Activated CD4-positive, alpha-beta memory T cell treated with anti-CD3 and anti-CD28 coated beads for 36 hours (primary cell): ENCODE measurements around the gene ANK3. TPM values are rescaled to one million over a fixed set of nuclear protein-coding genes. Genes with fewer than 3 reads are reported as not detected.
A peak's percentile ranks its signal among the peaks of the same experiment; 100 is the strongest.

Experiments
- CTCF ChIA-PET: fragments of 350-600 bp; sonication (Branson Sonifier 250); formaldehyde crosslinking; loops from one replicate; lab custom pipeline; 2021; ENCODE audit warnings: antibody characterized with exemption, inconsistent platforms; lab: Charles Lee
- POLR2A ChIA-PET: fragments of 350-600 bp; sonication (Branson Sonifier 250); formaldehyde crosslinking; loops from one replicate; lab custom pipeline; 2021; ENCODE audit warnings: antibody characterized with exemption; lab: Charles Lee
- DNase-seq: peaks from one replicate; pipeline ENCODE4 v3.0.0-alpha.2; 2020
- H3K27ac Mint-ChIP-seq: one replicate; pipeline ENCODE4 v1.8.0; 2021; ENCODE audit warnings: mixed read lengths
- H3K27me3 Mint-ChIP-seq: one replicate; pipeline ENCODE4 v1.8.0; 2021; ENCODE audit warnings: mixed read lengths
- H3K36me3 Mint-ChIP-seq: one replicate; pipeline ENCODE4 v1.8.0; 2021; ENCODE audit warnings: mixed read lengths
- H3K4me1 Mint-ChIP-seq: one replicate; pipeline ENCODE4 v1.8.0; 2021; ENCODE audit warnings: low read depth, mixed read lengths
- H3K4me3 Mint-ChIP-seq: one replicate; pipeline ENCODE4 v1.8.0; 2021; ENCODE audit warnings: mild to moderate bottlenecking, mixed read lengths
- H3K9me3 Mint-ChIP-seq: one replicate; pipeline ENCODE4 v1.8.0; 2021; ENCODE audit warnings: mixed read lengths
- intact Hi-C: fragments of 100-400 bp; cut with micrococcal nuclease; formaldehyde crosslinking; loops from one replicate; pipeline ENCODE4 v1.15.1; 2023
- total RNA-seq, 2 experiments: library from RNA; stranded (reverse); gene quantifications; one replicate each; pipeline ENCODE4 v1.2.3, GENCODE V29; 2021

Gene ANK3
- total RNA-seq, 2 experiments from 2014 or later: 18.5 to 21.2 TPM

GRCh38 chr10:60222047-60222446, 167.6 kb downstream of the ANK3 start:
- Mint-ChIP-seq H3K27ac (no peak overlapping the region), H3K4me3 (no peak overlapping the region), H3K36me3 (no peaks in the 10 kb centered on the region), H3K27me3 (no peaks in the 10 kb centered on the region), H3K4me1 (no peaks in the 10 kb centered on the region), H3K9me3 (no peaks in the 10 kb centered on the region)
- ChIA-PET CTCF (interaction anchor here (0.7 kb wide), 1 partner anchor 392 kb away, joined by 3 read pairs; no protein-coding TSS in a partner anchor), POLR2A (no interaction called here)
- DNase-seq: no peak
- intact Hi-C loops: no loop called here

DNA sequence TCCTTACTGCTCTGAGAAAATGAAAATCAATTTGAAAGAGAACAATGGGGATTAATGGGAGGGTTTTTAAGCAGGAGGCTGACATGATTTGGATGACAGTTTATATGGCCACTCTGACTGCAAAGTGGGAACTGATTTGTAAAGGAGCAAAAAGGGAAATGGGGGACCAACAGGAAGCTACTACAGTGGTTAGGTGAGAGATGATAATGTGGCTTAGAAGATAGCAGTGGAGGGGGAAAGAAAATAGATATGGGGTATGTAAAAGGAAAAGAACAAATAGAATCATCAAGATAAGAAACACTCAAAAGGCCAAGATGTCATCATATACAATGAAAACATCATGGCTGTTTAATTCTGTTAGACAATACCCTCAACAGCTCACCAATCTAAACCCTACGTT, 177.5 kb downstream of the ANK3 start:
- H3K36me3 Mint-ChIP-seq: peaks cover 15% of the 10 kb centered on the region
- no peaks in the 10 kb centered on the region for H3K27me3 Mint-ChIP-seq
- CTCF ChIA-PET: interaction anchor here (1.0 kb wide), 1 partner anchor 8 kb away, joined by 4 read pairs; no protein-coding TSS in a partner anchor
- H3K9me3 Mint-ChIP-seq: peaks cover 10% of the 10 kb centered on the region
- no peak overlapping the region for H3K27ac Mint-ChIP-seq
- H3K4me3 Mint-ChIP-seq: no peak overlapping the region
- intact Hi-C loops: no loop called here
- POLR2A ChIA-PET: no interaction called here
- H3K4me1 Mint-ChIP-seq: peaks cover 17% of the 10 kb centered on the region
- DNase-seq: no peak

DNA sequence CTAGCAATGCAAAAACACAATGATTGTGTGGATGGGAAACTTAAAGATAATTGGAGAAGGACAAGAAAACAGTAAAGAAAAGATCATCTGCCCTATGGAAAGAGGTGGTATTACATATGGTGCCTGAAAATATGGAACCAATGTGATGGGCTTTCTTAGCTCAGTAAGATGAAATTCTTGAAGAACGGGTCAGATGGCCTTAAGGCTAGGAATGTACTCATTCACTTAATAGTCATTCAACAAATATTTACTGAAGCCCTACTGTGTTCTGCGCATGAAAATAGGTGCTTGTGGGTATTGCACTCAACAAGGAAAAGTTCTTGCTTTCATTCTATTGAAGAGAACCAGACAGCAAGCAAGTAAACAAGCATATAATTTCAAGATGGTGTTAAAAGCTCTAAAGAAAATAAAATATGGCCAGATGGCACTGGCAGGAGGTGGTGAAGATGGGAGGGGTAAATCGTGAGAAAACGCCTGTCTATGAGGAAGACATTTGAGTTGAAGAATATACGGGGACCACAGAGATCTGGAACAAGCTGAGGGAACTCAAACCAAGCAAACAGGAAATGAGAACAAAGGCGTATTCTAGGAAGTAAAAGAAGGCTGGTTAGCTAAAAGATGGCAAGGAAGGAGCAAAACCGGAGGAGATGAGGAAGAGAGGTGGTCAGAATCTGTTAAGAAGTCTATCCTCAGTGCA, 179.7 kb downstream of the ANK3 start:
- H3K27me3 Mint-ChIP-seq: no peaks in the 10 kb centered on the region
- peaks cover 20% of the 10 kb centered on the region for H3K4me1 Mint-ChIP-seq
- peaks cover 10% of the 10 kb centered on the region for H3K9me3 Mint-ChIP-seq
- peaks cover 15% of the 10 kb centered on the region for H3K36me3 Mint-ChIP-seq
- peak overlapping the region; percentile 5 for H3K27ac Mint-ChIP-seq
- intact Hi-C loops: loop anchor here (5.0 to 10.0 kb wide), 2 partner anchors 435 to 583 kb away; no protein-coding TSS in a partner anchor
- ChIA-PET CTCF (interaction anchor here (1.0 to 2.3 kb wide), 4 partner anchors 95 to 345 kb away, joined by 3 to 9 read pairs (median 4); no protein-coding TSS in a partner anchor), POLR2A (no interaction called here)
- DNase-seq: no peak
- H3K4me3 Mint-ChIP-seq: no peak overlapping the region

DNA sequence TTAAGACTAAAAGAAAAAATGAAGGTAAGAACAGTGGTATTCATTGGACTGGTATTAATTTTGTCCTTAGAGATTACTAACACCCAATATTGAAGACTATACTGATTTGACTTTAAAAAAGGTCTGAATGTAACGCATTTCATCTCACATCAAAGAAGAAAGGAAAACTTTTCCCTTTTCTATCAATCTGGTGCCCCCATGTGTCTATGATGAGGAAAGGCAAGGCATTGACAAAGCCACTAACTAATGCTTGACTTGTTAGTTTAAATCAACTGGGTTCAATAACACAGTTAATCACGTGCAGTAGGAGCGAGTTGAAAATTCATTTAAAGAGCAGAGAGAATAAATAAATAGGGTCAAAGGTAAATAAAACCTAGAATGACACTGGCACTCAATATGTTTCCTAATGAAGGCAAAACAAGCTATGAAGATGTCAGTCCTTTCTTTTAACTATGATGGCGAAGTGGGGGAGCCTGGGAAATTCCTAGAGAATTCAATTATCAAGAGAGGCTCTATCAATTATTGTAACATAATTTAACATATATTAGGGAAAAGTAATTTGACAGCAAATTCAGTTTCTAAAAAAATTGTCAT, 180.9 kb downstream of the ANK3 start:
- Mint-ChIP-seq H3K4me1 (peaks cover 20% of the 10 kb centered on the region), H3K36me3 (peaks cover 12% of the 10 kb centered on the region), H3K27me3 (no peaks in the 10 kb centered on the region), H3K9me3 (peaks cover 7% of the 10 kb centered on the region), H3K4me3 (no peak overlapping the region), H3K27ac (no peak overlapping the region)
- ChIA-PET POLR2A (no interaction called here), CTCF (interaction anchor here (0.5 to 2.9 kb wide), 7 partner anchors 29 to 585 kb away, joined by 3 to 9 read pairs (median 4); no protein-coding TSS in a partner anchor)
- intact Hi-C loops: loop anchor here (1.0 to 10.0 kb wide), 4 partner anchors 93 to 581 kb away; no protein-coding TSS in a partner anchor
- DNase-seq: no peak

DNA sequence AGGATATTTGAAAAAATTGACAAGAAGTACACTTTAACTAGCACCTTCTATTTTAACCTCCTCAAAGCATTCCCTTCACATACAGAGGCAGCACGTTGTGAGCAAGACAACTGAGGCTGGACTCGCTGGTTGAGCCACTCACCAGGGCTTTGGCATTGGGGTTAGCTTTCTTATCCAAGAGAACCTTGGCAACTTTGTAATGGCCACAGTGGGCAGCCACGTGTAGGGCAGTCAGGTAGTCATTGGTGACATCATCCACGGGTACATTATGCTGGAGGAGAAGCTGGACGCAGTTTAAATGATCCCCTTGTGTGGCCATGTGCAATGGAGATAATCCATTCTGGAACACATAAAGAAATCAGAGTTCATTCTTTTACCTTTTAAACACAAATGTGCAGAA, 181.8 kb downstream of the ANK3 start:
- Mint-ChIP-seq H3K27ac (no peak overlapping the region), H3K4me3 (no peak overlapping the region), H3K27me3 (no peaks in the 10 kb centered on the region), H3K4me1 (peaks cover 20% of the 10 kb centered on the region), H3K9me3 (peaks cover 6% of the 10 kb centered on the region), H3K36me3 (peaks cover 9% of the 10 kb centered on the region)
- POLR2A ChIA-PET: no interaction called here
- CTCF ChIA-PET: interaction anchor here (2.9 kb wide), 1 partner anchor 93 kb away, joined by 9 read pairs; no protein-coding TSS in a partner anchor
- no peak for DNase-seq
- intact Hi-C loops: loop anchor here (1.0 to 10.0 kb wide), 4 partner anchors 93 to 581 kb away; no protein-coding TSS in a partner anchor

GRCh38 chr10:60206735-60207134, 182.9 kb downstream of the ANK3 start:
- Mint-ChIP-seq H3K4me3 (no peak overlapping the region), H3K9me3 (no peaks in the 10 kb centered on the region), H3K27me3 (no peaks in the 10 kb centered on the region), H3K27ac (peak overlapping the region; percentile 30), H3K36me3 (peaks cover 4% of the 10 kb centered on the region), H3K4me1 (peaks cover 20% of the 10 kb centered on the region)
- ChIA-PET CTCF (interaction anchor here (0.9 to 2.9 kb wide), 3 partner anchors 92 to 439 kb away, joined by 3 to 9 read pairs (median 3); no protein-coding TSS in a partner anchor), POLR2A (no interaction called here)
- intact Hi-C loops: loop anchor here (5.0 to 10.0 kb wide), 2 partner anchors 438 to 579 kb away; no protein-coding TSS in a partner anchor
- no peak for DNase-seq

- no peaks in the 10 kb centered on the region for H3K36me3 Mint-ChIP-seq
- CTCF ChIA-PET: interaction anchor here (1.2 to 2.9 kb wide), 2 partner anchors 91 to 107 kb away, joined by 3 to 9 read pairs; no protein-coding TSS in a partner anchor
- peaks cover 14% of the 10 kb centered on the region for H3K4me1 Mint-ChIP-seq
- no peaks in the 10 kb centered on the region for H3K9me3 Mint-ChIP-seq
- DNase-seq: no peak
- POLR2A ChIA-PET: no interaction called here
- intact Hi-C loops: loop anchor here (5.0 to 10.0 kb wide), 2 partner anchors 439 to 578 kb away; no protein-coding TSS in a partner anchor
- no peaks in the 10 kb centered on the region for H3K27me3 Mint-ChIP-seq
- no peak overlapping the region for H3K4me3 Mint-ChIP-seq
- no peak overlapping the region for H3K27ac Mint-ChIP-seq
These were observed 183.9 kb downstream of the ANK3 start for GRCh38 chr10:60205741-60206140.

GRCh38 chr10:60203993-60204618, 185.6 kb downstream of the ANK3 start:
- Mint-ChIP-seq H3K27me3 (no peaks in the 10 kb centered on the region), H3K9me3 (no peaks in the 10 kb centered on the region), H3K36me3 (no peaks in the 10 kb centered on the region), H3K27ac (no peak overlapping the region), H3K4me3 (no peak overlapping the region), H3K4me1 (peaks cover 3% of the 10 kb centered on the region)
- DNase-seq: no peak
- ChIA-PET CTCF (interaction anchor here (0.9 to 1.6 kb wide), 7 partner anchors 8 to 442 kb away, joined by 3 to 5 read pairs (median 4); no protein-coding TSS in a partner anchor), POLR2A (no interaction called here)
- intact Hi-C loops: loop anchor here (1.0 to 10.0 kb wide), 2 partner anchors 230 to 441 kb away; no protein-coding TSS in a partner anchor

- Mint-ChIP-seq H3K4me3 (no peak overlapping the region), H3K27ac (no peak overlapping the region), H3K36me3 (peaks cover 20% of the 10 kb centered on the region), H3K4me1 (no peaks in the 10 kb centered on the region), H3K9me3 (no peaks in the 10 kb centered on the region), H3K27me3 (no peaks in the 10 kb centered on the region)
- DNase-seq: no peak
- ChIA-PET CTCF (no interaction called here), POLR2A (no interaction called here)
- intact Hi-C loops: loop anchor here (10.0 kb wide), 1 partner anchor 444 kb away; no protein-coding TSS in a partner anchor
These were observed 189.0 kb downstream of the ANK3 start for GRCh38 chr10:60200682-60201053.

DNA sequence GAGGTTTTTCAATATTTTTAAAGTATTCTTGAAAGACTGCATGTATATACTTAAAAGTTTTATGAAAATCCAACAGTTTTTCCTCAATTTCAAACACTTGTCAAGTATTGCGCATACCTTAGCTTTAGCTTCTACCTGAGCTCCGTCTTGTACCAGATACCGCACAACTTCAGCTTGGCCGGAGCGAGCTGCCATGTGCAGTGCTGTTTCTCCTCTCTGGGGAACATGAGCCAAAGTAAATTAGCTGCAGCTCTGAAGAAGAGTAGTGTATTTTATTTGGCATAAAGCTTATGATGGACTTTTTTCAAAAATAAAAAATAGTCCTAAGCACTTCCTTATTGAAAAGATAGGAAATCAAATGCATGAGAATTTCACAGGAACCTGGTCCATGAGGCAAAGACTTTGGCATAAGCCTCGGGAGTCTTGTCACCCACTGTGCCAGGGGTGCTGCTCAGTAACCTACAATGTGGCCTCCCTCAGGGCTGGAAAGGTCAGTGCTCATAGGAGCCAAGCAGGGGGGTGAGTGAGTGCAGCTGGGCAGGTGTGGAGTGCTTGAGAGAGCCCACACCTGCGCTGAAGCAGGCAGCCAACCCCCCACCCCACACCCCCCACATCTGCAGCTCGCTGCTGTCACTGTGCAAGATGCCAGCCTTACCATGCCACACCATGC, 189.5 kb downstream of the ANK3 start:
- Mint-ChIP-seq H3K4me3 (no peak overlapping the region), H3K9me3 (no peaks in the 10 kb centered on the region), H3K36me3 (peaks cover 21% of the 10 kb centered on the region), H3K4me1 (no peaks in the 10 kb centered on the region), H3K27me3 (no peaks in the 10 kb centered on the region), H3K27ac (no peak overlapping the region)
- CTCF ChIA-PET: no interaction called here
- POLR2A ChIA-PET: no interaction called here
- intact Hi-C loops: loop anchor here (10.0 kb wide), 1 partner anchor 445 kb away; no protein-coding TSS in a partner anchor
- no peak for DNase-seq

GRCh38 chr10:60197206-60197605, 192.5 kb downstream of the ANK3 start:
- H3K36me3 Mint-ChIP-seq: peaks cover 27% of the 10 kb centered on the region
- H3K27ac Mint-ChIP-seq: no peak overlapping the region
- CTCF ChIA-PET: no interaction called here

More at GRCh38 chr10:60197206-60197605, 192.5 kb downstream of the ANK3 start:
- H3K9me3 Mint-ChIP-seq: no peaks in the 10 kb centered on the region
- POLR2A ChIA-PET: no interaction called here
- no peaks in the 10 kb centered on the region for H3K27me3 Mint-ChIP-seq
- no peak for DNase-seq
- no peak overlapping the region for H3K4me3 Mint-ChIP-seq
- H3K4me1 Mint-ChIP-seq: no peaks in the 10 kb centered on the region
- intact Hi-C loops: no loop called here
